Stimulated activated CD4-positive, alpha-beta T cell treated with anti-CD3 and anti-CD28 coated beads, TNF-alpha, amount 100 ng/mL, for 1 hour (primary cell): Measurements from ENCODE around the gene SLC2A5.
"Not testable (repeated sequence)": the region's sequence is repeated elsewhere in the genome, so short reads cannot be mapped to it uniquely, and the experiment has no call there.

Source experiments
- DNase-seq, 3 donors: peaks; one replicate each; pipeline ENCODE4 v3.0.0-alpha.2; 2020; ENCODE audit warnings: low read depth in 3 of 3, low spot score in 1 of 3

SLC2A5 gene

DNA sequence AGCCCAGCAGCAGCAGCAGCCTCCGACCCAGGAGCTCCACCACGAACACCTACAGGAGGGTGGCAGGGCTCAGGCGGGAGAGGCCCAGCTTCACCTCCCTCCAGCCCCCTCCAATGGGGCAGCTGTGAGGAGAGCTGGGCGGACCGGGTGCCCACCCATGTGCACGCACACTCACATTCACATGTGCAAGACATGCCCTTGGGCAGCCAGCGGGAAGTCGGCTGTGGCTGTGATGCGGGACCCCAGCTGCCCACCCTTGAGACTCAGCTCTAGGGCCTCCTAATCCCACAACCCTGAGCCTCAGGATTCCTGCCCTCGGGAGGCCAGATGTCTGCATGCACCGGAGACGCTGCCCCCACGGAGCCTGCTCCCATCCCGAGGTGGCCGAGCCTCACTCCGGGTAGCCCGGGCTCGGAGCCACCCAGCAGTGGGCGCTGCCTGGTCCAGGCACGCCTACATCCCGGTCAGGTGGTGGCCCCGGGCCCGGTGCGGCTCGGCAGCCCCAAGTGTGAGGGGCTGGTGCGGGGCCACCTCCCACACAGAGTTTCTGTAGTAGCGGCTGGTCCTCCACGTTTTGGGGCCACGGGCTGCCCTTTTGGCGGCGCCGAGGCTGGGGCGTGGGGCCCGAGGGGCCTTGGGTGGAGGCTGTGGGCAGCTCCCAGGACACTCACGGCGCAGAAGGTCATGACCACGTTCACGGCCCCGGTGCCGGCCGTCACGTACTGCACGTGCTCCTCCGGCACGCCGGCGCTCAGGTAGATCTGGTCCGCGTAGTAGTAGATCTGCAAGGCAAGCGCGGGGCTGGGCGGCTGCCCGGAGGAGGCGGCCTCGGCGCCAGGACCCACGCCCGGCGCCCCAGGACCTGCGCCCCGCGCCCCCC is 30.3 kb downstream of the SLC2A5 start:
- no peak for DNase-seq

DNA sequence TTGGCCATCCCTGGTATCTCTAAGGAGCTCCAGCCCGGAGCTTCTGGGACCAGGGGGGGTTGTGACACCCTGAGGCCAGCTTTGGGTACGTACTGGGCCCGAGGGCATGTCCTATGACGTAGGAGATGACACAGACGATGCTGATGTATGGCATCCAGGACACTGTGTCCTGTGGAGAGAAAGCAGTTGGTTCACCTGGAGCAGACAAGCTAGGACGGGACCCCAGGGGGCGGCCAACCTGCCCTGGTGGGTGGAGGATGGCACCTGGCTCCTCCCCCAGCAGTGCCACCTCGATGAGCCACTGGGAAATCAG is 31.1 kb downstream of the SLC2A5 start:
- no peak for DNase-seq

DNA sequence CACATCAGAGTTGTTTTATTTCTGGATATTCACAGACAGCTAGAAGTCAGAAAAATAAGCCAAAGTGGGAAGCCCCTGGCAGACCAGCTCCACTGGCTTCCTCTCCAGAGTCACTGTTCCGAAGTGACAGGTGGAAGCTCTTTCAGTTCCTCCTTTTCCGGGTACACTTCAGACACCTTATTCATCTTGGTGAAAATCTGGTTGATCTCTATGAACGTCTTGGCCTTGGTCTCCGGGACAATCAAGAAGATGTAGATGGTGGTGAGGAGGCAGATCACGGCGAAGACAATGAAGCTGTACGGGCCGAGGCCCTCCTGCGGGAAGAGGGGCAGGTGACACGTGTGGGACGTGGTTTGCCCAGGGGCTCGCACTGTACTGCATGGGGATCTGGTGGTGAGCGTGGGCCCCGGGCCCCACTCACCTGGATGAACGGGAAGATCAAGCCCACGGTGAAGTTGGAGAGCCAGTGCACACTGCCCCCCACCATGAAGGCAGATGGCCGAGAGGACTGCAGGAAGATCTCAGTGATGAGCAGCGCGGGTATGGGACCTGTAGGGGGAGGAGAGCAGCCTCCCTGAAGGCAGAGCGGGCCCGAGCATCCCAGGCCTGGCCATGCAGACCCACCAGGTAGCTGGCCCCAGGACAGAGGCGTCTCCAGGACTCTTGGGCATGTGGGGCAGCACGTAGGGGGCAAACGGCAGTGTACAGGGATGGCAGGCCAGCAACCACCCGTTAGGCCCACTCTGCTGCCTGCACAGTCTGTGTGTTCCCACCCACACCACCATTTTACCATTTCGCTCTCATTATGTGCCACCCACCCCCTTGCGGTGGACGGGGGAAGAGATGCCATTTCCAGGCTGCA is 31.7 kb downstream of the SLC2A5 start:
- DNase-seq, result no peak

DNA sequence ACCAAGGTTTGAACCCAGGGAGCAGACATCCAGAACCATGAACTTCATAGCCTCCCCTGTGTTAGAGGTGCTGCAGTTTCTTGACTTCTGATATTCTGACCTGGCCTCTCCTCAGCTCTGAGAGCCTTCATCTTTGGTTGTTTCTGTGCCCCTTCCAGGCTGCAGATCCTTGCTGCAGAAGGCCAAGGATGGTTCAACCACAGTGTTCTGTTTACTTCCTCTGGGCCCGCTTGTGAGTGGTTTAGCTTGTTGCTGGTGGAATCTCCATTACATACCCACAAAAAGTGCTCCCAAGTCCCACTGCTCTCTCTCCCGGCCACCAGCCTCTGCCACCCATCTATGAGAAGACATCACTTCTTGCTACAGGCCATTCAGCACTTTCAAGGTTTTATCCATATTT is 34.2 kb downstream of the SLC2A5 start:
- no peak for DNase-seq

GRCh38 chr1:9033363-9033762 is 36.1 kb downstream of the SLC2A5 start:
- no peak for DNase-seq

DNA sequence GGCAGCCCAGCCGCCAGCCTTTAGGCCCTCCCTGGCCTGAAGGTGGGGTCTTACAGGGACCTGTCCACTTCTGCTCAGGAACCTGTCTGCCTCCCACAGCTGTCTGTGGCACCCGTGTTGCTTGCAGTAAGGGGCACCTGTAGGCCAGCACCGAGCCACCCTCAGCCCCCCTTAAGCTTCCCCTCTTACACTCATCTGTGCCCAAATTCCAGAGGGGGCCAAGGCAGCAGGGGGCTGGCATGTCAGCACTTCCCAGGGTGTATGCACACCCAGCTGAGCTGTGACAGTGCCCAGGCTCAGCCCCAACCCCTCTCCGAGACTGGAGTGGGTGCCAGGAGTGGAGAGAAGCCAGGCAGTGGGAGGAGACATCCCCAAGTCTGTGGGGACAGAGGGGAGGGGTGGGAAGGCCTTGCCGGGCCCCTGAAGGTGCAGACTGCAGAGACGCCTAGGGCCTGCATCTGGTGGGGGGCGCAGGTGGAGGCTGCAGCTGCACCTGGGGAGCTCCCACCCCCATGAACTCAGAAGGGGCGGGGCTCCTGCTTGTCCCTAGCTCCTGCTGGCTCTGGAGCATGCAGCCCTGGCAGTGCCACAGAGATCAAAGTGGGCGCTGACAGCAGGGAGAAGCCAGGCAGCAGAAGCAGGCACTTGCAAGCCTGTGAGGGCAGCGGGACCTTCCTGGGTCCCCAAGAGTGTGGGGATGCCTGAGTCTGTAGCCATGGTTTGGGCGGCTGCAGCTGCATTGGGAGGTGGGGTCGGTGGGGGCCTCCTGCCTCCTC is 37.8 kb downstream of the SLC2A5 start:
- DNase-seq, result no peak

- DNase-seq, result not testable (repeated sequence)
These were observed 38.4 kb downstream of the SLC2A5 start for GRCh38 chr1:9031077-9031476.

GRCh38 chr1:9028921-9029705 is 40.3 kb downstream of the SLC2A5 start:
- no peak for DNase-seq

GRCh38 chr1:9027307-9027706 is 42.1 kb downstream of the SLC2A5 start:
- DNase-seq, result no peak

DNA sequence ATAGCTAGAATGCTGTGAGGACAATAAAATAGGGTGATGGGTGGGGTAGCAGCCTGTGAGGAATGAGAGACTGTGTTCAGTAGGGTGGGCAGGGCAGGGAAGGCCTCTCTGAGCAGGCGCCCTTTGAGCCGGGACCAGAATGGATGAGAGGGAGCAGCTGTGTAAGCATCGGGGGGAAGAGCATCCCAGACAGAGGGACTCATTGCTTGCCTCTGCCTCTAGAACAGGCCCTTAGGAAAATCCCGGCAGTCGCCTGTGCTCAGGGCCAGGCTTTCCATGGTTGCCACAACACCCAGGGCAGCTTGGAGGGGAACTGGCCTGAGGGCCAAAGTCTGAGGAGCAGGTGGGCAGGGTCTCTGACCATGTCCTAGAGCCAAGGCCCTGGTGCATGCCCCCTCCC is 44.0 kb downstream of the SLC2A5 start:
- DNase-seq, result no peak

GRCh38 chr1:9024837-9025236 is 44.6 kb downstream of the SLC2A5 start:
- DNase-seq, result no peak

- DNase-seq, result no peak
These were observed 46.7 kb downstream of the SLC2A5 start for GRCh38 chr1:9022773-9023172.

GRCh38 chr1:9022026-9022738 is 47.3 kb downstream of the SLC2A5 start:
- DNase-seq, result not testable (repeated sequence)

DNA sequence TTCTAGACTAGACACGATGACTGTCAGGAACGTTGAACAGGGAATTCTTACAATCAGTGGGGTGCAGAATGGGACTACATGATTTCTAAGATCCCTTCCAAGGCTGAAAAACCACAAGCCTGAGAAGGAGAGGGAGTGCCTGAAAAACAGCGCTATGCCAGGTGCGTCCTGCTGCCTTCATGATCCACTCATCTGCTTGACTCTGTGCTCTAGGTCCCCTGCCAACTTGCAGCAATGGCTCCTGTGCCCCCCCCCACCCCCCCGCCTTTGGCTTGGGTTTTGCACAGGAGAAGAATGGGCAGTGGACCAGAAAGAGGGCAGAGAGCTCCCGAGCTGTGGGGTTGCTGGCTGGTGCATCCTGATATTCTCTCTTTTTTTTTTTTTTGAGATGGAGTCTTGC is 49.1 kb downstream of the SLC2A5 start:
- no peak for DNase-seq

GRCh38 chr1:9019896-9020295 is 49.5 kb downstream of the SLC2A5 start:
- DNase-seq, result no peak

DNA sequence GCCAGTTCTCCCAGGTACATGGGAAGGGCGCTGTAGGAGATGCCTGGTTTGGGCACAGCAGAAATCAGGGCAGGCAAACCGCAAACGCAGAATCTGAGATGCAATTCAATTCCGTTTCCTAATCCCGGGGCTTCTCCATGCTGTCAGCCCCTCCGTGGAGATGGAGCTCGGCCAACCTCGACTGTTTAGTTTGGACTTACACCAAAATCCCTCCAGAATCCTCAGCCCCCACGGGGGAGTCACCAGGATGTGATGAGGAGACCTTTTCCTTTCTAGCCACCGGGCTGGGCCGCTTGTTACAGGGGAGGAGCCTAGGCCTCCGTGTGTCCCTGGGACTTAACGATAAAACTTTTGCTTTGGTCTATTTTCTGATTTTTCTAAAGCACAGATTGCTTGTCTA is 51.1 kb downstream of the SLC2A5 start:
- DNase-seq, result no peak

DNA sequence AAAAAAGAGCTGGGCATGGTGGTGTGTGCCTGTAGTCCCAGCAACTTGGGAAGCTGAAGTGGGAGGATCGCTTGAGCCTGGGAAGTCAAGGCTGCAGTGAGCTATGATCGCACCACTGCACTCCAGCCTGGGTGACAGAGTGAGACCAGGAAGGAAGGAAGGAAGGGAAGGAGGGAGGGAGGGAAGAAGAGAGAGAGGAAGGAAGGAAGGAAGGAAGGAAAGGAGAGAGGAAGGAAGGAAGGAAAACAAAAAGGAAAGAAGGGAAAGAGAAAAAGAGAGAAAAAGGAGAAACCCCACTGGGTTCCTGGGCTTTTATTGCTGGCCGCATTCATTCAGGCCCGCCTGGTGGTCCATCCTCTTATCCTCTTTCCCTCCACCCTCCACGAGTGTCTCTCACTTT is 53.0 kb downstream of the SLC2A5 start:
- no peak for DNase-seq

DNA sequence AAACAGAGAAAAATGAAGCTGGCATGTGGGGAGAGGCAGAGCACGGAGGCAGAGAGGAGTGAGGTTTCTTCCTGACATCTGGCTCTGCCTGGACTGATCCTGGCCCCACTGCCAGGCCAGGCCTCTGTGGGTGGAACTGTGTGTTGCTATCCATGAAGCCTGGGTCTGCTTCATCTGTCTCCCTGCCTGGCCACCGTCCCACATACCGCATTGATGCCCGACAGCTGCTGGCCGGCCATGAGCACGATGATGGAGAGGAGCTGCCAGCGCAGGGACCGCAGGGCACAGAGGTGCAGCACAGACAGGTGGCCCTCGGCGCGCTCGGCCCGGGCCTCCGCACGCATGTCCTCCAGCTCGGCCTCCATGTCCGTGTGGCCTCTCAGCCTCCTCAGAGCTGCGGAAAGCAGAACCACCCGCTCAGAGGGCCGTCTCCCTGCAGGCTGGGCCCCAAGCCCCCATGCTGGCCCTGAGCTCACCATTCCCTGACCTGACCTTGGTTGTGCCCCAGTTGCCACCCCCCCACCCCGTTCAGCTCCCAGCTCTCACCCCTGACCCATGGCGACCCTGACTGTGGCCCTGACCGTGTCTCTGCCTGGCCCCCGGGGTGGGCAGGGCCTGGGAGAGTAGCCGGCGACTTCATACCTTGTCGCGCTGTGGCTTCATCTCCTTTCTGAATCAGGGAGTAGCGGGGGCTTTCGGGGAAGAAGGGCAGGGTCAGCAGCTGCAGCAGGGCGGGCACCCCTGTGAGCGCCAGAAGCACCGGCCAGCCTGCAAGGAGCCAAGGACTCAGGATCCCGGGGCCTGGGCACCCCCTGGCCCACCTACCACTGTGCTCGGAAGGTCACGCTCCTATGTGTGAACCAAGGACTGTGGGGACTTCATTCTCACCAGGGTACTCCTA is 54.7 kb downstream of the SLC2A5 start:
- DNase-seq, result no peak

DNA sequence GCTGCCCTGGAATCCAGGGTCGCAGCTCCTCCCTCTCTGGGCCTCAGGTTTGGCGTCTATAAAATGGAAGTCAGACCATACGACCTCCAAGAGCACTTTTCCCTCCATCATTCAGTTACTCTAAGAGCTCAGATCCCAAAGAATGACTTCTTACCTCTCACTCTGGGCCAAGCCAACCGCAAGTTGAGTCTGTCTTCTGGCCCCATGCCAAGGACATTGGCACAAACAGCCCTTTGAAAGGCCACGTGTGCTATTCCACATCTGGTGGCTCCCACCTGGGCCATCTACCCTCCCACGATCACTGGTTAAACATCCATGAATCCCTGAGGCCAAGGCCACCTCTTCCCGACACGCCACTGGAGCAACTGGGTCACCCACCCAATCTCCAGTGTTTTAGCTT is 55.6 kb downstream of the SLC2A5 start:
- DNase-seq, result no peak
